ENCODE results near the gene CUL4B.
"Not testable (repeated sequence)": the region's sequence is repeated elsewhere in the genome, so short reads cannot be mapped to it uniquely, and the experiment has no call there.

Gene CUL4B

DNA sequence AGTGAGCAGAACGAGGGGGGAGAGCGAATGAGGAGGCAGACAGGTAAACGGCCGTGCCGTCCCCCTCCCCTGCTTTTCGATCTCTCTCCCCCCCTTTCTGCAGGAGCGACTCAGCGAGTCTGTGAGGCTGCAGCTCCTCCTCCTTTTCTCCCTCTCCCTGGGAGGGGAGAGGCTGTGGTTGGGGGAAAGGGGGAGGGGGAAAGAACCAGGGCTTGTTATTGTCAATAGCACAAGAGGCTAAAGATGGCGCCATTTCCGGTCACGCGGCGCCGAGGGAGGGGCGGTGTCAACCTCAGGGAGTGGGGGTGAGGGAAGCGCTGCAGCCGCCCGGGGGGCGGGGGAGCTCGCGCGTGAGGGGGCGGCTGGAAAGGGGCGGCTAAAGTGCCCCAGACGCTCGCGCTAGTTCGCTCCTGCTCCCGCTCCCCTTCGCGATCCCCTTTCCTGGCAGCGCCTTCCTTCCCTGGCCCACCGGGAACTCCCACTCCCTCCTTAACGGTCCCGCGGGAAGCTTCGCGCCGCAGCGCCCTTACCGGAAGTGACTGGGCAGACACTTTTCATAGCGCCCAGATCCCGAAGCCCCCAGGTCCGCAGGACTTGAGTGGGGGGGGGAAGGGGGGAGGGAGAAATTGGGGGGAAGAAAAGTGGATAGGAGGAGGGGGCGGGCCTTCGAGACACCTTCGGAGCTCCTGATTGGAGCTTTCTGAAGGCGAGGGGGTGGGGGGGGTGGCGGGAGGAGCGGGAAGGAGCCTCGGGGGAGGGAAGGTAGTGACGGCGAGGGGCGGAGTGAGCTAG lies at the start of gene CUL4B:
TSS of gene CUL4B (minus strand) at position 121 of the 792 bp plus-strand sequence. CDS start 324 bp downstream, outside the sequence.
- DNase-seq = peak; percentile 83 to 93 (median 91)

DNA sequence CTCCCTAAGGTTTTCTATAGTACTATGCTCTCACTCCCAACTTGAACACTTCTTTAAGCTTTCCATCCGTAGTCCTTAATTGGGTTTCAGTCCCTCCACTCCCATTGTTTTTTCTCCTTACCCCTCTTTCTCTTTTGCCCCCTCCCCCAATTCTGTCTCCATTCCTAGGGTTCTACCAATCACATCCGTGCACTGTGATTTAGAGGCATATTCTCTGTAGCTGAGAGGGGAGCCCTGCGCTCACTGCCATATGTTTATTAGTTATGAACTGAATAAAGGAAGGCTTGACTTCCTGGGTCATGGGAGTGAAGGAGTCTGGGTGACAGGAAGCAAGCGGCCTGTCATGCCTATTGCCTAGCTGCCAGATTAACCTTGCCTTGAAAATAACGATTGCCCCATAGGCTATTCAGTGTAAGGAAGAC lies 43.6 kb upstream of the CUL4B start:
- peak in 5 of 6 experiments; percentile 8 to 69 (median 20) for DNase-seq

DNA sequence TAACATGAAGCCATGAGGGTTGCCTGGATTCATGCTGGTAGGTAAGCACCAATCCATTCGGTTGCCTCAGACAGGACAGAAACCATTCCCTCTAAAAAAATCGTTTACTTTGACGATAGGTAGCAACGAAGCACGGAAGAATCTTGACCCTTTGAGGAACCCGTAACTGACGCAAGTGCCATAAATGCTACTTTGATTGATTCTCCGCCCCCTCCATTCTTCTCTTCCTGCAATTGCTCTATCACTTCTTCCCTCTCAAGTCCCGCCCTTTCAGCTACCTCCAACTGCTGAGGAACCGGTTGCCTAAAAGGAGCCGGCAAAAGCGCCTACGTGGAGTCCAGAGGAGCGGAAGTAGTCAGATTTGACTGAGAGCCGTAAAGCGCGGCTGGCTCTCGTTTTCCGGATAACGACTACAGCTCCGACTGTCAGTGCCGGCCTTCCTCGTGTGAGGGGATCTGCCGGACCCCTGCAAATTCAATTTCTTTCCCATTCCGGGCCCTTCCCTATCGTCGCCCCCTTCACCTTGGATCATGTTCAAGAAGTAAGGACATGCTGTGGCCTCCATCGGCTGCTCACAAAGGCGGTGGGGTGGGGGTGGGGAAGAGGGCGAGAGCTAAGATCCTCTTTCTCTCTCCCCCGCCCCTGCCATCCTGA lies 43.1 kb upstream of the CUL4B start, which contains the start of gene MCTS1:
TSS of gene MCTS1 (plus strand) at position 395 of the 654 bp plus-strand sequence. CDS start at position 531, 136 bp downstream.
- peak; percentile 48 to 86 (median 80) for DNase-seq

DNA sequence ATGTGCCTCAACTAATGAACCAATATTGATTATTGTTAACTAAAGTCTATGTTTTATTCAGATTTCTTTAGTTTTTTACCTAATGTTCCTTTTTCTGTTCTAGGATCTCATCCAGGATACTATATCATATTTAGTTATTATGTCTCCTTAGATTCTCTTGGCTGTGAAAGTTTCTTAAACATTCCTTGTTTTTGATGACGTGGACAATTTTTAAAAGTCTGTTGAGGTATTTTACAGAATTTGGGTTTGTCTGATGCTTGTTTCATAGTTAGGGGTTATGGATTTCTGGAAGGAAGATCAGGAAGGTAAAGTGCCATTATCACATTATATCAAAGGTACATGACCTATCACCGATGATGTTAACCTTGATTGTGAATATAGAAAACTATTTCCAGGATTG lies 24.9 kb upstream of the CUL4B start:
- DNase-seq = no peak

DNA sequence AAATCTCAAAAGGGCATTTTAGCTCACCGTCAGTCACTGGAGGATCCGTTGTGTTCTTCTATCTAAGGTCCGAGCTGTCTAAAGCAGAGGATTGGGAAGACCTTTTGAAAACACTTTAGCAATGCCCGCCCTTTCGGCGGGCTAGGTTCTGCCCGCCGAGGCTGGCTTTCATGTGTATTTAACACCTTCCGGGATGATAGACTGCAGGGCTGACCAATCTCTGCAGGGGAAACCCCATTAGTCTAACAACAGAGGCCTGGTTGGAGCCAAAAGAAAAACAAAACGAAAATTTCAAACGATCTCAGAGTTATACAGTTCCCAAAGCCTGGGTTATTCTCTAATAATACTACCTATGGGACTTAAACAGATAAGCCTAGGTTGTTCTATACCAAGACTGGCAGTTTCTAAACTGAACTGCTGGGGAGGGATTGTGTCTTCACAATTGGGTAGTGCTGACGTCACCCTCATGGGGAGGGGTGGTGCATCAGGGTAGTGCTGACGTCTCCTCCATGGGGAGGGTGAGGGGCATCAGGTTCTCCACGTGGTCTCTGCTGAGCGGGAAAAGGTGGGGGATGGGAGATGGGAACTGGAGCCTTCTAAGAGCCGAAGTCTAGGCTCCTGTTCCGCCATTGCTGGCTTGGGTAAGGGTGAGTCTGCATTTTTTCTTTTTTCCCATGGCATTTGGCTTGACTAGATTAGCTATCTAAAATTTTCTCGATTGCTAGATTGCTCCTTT lies 14.8 kb upstream of the CUL4B start:
- no peak for DNase-seq

DNA sequence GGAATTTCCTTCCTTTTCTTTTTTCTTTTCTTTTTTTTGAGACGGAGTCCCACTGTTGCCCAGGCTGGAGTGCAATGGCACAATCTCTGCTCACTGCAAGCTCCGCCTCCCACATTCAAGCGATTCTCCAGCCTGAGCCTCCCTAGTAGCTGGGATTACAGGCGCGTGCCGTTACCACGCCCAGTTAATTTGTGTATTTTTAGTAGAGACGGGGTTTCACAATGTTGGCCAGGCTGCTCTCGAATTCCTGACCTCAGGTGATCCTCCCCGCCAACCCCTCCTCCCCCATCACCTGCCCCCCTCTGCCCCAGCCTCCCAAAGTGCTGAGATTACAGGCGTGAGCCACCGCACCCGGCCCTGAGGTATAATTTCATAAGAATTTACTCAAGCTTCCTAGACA lies 13.0 kb upstream of the CUL4B start:
- DNase-seq = not testable (repeated sequence)

DNA sequence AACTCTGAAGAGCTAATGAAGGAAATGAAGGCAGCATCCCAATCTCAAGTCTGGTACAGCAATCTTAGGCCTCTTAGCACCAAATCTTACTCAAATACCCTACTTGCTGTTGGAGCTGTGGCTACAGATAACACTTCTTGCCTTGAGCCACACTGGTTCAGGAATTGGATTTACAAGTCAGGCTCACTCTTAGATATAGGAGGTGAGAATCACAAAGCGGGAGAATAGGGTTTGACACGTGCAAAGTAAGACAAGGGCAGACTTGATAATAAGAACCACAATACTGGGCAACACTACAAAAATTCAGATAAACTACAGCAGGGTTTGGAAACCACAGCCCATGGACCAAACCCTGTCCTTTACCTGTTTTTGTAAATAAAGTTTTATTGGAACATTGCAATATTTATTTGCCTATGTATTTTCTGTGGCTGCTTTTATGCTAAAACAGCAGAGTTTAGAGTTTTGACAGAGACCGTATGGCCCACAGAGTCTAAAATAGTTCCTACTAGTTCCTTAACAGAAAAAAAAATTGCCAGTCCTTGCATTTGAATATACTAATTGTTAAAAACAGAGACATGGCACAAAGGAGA lies 9.3 kb upstream of the CUL4B start:
- no peak for DNase-seq

DNA sequence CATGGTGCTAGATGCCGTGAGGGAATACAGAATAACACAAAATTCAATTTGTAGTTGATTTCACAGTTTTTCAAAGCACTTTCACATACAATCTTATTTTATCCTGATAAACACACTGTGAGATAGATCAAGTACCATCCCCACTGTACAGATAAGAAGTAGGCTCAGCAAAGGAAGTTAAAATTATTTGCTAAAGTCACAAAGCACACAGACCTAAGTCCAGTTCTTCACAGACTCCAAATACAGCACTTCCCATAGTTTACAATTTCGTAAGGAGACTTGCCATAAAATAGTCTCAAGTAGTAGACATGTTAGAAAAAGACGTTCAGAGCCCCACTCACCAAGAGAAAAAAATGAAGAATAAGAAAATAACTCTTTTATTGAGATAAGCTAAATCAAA lies 7.8 kb upstream of the CUL4B start:
- no peak for DNase-seq

DNA sequence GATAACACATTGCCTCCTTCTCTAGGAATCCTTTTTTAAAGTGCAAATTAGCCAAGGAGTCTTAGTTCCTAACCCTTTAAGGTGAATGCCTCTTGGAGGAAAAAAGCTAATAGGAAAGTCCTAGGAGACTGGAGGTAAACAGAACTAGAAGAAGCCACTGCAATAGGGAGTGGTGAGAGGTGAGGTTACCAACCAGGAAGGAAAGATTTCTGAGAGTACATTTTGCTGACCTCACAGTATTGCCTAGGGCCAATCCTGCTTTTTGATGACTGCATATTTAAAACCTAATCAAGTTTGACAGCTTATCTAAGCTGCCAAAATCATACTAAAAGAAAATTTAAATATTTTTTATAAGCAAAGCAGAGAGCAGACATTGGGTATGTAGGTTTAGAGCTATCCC lies 7.3 kb upstream of the CUL4B start:
- no peak for DNase-seq

DNA sequence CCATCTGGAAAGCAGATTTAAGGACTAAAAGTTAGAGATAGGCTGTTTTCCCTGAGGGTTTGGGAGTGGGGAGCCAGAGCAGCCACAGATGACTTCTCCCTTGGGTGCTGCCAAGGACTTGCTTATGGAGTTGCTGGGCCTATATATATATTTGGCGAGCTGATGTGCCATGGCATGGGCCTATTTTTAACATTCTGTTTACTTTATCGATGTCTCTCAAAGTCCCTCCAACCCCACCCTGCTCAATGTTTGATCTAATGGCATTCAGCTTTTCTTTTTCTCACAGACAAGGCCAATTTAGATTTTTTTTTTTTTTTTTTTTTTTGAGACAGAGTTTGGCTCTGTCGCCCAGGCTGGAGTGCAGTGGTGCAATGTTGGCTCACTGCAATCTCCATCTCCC lies 6.1 kb upstream of the CUL4B start:
- DNase-seq = no peak

DNA sequence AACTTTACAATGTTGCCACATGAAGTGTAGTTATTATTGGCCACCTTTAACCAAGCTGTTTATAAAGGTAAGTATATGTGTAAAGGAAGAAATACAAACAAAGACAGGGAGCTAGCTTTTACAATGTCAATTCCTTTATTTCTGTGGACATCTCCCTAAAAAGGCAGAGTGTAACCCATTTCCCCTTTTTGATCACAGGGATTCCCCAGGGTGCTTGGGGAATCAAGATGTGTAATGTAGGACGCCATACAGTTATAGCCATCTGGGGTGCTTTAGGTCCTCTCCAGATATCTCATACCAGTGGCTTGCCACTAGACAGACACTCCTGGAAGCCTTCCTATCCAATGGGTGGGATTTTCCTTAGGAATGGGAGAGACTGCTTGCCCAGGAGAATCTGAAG lies 4.2 kb upstream of the CUL4B start:
- no peak for DNase-seq

DNA sequence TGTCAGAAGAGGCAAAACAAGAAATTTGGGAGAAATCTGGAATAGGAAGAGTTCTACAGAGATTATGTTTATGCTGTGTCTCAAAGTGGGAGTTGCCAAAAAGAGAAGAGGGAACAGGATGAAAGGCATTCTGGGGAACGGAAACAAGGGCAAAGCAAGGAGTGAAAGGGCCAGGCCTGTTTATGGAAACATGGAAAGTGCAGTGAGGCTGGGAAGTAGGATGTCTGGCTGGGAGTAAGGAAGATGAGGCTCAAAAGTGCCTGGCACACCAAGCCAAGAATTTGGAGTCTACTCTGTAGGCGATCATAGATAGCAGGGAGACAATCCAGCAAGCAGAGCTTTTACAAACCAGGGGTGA lies 1.8 kb upstream of the CUL4B start:
- no peak for DNase-seq

DNA sequence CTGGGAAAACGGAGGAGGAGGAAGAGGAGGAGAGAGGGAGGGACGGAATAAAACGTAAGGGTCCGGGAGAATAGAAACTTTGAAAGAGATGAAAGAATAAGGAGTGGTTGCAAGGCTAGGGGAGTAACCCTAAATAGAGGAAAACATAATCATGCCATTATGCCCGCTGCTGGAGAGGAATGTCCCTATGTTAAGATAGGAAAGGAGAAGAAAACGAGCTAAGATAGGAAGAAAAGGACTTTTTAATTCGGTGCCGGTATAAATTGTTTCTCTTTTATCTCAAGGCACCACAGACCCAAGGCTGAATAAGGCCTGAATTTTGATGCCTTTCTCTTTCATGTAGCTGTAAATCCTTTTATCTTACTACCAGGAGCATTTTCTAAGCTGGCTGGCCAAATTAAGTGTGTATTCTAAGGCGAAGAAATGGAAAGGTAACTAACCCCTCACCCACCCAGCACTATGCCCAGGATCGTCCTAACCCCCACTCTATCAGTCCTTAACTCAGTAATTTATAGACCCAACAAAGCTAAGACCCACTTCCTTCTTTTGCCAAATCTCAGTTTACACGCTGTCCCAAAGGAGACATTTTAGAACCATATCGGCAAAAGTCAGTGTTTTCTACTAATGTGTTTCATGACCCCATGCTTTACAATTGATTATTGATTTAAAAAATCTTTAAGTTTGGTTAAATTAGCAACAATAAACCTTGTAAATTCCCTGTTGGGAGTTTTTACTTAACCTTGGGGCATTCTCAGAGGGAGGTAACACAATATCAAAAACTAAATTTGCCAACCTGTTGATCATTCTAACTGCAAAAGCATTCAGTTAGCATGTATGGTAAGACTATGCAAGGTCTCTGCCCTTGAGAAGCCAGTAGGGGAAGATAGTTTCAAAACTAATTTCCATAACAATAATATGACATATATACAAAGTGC lies 1.1 kb upstream of the CUL4B start:
- DNase-seq = peak in 2 of 6 experiments; percentile 20 to 35

DNA sequence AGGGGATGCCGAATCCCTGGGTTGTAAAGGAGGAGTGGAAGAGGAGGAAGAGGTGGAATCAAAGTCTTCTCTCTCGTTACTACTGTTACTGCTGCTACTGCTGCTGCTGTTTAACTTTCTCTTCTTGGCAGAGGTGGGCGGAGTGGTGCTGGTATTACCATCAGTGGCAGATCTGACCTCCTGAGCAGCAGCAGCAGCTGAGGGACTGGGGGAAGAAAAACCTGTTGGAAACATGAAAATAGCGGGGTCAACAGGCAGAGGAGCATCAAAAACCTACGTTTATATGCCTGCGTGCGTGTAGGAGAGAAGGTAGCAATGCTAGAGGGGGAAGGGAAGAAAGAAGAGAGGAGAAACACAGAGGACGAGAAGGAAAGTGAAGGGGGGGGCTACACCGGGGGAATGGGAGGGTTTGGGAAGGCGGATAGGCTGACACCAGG lies 339 bp downstream of the CUL4B start:
- DNase-seq = peak in 3 of 6 experiments; percentile 47 to 76 (median 65)

DNA sequence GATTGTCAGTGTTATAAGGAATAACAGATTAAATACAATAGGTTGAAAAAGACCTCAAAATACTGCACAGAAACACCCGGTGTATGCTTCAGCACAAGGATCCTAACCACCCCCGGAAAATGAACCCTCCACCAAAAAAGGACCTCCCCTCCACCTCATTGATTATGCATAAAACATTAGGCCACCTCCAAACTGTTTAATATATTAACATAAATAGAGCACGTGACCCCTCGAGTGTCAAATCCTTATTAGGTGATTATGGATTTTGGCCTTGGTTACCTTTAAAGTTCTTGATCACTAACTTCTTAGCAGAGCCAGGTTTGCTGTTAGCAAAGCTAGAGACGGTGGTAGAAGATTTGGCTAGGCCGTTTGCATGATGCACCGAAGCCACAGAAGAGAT lies 958 bp downstream of the CUL4B start:
- no peak for DNase-seq

DNA sequence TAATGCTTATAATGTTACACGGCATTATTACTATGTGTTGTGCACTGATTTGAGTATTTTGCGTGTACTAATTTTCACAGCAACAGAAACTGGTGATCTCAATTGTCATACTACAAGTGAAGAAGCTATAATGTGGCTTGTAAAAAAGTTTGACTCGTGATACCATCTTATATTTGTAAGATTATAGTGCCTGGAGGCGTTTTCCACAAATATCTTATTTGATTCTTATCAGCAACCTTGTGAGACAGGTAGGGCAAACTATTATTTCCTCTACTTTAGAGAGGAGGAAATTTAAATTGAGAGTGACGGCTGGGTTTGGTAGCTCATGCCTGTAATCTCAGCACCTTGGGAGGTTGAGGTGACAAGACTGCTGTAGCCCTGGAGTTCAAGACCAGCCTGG lies 4.5 kb downstream of the CUL4B start:
- no peak for DNase-seq

DNA sequence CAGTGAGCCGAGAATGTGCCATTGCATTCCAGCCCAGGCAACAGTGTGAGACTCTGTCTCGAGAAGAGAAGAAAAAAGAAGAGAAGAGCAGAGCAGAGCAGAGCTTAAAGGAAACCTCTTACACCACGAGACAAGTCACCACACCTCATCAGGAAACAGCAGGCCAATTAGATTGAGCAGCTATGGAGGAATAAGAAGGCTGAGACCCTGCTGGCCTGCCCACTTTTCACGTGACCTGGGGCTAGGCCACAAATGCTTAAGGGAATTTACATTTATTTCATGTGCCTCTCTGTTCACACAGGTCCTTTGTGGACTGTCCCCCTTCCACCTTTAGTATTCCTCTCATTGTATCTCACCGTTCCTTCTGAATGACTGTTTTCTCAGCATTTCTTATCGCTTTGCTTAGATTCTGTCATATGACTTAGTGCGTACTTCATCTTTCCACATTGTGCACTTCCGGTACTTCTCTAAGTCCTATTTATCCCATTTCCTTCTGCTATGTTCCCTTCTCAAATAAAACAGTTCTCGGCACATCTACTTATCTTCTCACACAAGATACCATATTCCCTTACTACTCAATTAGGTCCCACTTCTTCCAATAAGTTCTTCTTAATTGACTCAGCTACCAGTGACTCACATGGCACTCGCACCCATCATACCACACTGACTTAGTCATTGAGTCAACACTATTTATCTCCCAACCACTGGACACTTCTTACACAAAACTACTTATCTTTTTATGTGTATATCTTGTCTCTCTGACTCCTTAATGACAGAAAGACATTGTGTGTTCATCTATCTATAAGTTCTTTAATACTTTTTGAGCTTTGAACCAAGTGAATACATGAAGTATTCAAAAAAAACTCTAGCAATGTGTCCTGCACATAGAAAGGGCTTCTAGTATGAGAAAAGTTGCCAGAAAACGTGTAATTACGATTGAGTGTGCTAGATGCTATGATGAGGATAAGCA lies 11.0 kb downstream of the CUL4B start:
- no peak for DNase-seq

DNA sequence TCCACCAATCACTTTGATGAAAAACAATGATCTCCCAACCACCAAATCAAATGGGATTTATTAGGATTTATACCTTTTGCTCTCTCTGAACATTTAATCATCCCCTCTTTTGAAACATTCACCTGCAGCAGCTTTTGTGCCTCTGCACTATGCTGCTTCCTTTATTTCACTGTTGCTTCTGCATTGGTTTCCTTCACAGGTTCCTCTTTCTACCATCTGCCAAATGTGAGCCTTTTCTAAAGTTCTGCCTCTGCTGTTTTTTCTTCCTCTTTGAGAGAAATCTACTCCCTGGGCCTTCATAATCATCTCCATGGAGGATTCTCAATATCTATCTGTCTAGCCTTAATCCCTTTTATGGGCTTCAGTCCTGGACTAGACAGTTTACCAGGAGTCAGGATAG lies 24.7 kb downstream of the CUL4B start:
- DNase-seq = no peak

DNA sequence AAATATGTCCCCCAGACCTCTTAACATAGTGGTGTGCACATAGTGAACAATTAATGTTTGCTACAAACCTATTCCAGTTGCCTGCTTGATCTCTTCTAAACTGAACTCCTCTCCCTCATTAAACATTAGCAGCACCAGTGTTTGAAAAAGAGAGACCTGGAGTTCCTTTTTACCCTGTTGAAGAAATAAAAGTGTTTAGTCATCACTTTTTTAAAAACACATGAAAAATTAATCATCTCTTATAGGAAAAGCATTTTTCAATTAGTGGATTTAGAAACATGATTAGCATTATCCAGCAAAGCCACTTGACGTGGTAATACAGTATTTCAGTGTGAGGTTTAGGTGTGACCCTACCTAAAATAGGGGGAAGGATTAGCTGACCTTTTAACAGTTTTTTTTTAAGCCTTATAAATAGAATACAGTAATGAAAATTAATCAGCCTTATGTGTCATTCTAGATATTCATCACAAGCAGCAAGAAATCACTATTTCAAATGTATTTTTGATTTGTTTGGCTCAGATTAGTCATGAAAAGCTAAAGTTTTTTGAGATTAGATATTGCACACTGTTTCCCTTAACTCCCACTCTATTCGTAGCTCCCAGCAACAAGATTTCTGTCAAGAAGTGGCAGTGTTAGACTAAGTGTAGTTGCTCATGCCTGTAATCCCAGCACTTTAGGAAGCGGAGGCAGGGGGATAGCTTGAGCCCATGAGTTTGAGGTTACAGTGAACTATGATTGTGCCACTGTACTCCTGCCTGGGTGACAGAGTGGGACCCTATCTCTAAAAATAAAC lies 26.2 kb downstream of the CUL4B start:
- DNase-seq = no peak

DNA sequence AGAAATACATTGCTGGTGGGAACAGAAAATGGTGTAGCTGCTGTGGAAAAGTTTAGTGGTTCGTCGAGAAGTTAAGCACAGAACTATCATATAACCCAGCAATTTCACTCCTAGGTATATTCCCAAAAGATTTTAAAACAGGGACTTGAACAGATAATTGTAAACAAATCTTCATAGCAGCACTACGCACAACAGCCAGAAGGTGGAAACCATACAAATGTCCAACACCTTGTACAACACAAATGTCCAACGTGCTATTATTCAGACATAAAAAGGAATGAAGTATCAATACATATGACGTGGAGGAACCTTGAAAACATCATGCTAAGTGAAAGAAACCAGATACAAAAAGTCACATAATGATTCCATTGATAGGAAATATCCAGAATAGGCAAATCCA lies 37.9 kb downstream of the CUL4B start:
- no peak for DNase-seq

Measured in stimulated activated naive CD4-positive, alpha-beta T cell (primary cell).